Measurements from ENCODE around the gene STX8.

GRCh38 chr17:9268546-9268945 lies 307.1 kb downstream of the STX8 start:
- TF ChIP-seq CREM (IDR thresholded peaks at IDR 0.05; ENCODE audit: low read depth) = no peak
- TF ChIP-seq POLR2AphosphoS2 (IDR thresholded peaks at IDR 0.05; ENCODE audit: low read length) = no peak
- TF ChIP-seq PRPF4 (IDR thresholded peaks at IDR 0.05; ENCODE audit: insufficient read depth, low read depth, low read length, poor library complexity, severe bottlenecking) = no peak
- no peak for TF ChIP-seq EZH2 (IDR thresholded peaks at IDR 0.05; ENCODE audit: borderline replicate concordance, low read depth, low read length)
- no peak for TF ChIP-seq NR2C2 (CRISPR knock-in tag; IDR thresholded peaks at IDR 0.05)
- no peak for TF ChIP-seq NR2C2 (tag; IDR thresholded peaks at IDR 0.05)
- TF ChIP-seq CBX8 (IDR thresholded peaks at IDR 0.05; ENCODE audit: borderline replicate concordance, extremely low read depth, low read depth, low read length, poor library complexity, severe bottlenecking) = no peak
- no peak for TF ChIP-seq USF2 (CRISPR knock-in tag; IDR thresholded peaks at IDR 0.05)
- TF ChIP-seq ZBTB34 (CRISPR knock-in tag; IDR thresholded peaks at IDR 0.05) = no peak
- TF ChIP-seq SREBF1 (IDR thresholded peaks at IDR 0.05; ENCODE audit: borderline replicate concordance, low read depth, low read length) = no peak
- TF ChIP-seq FOS (IDR thresholded peaks at IDR 0.05; ENCODE audit: extremely low read depth, insufficient read length) = no peak
- no peak for TF ChIP-seq ZNF263 (CRISPR knock-in tag; IDR thresholded peaks at IDR 0.05; ENCODE audit: borderline replicate concordance)
- no peak for TF ChIP-seq MAX (CRISPR knock-in tag; IDR thresholded peaks at IDR 0.05)
- TF ChIP-seq SP1 (CRISPR knock-in tag; IDR thresholded peaks at IDR 0.05) = no peak
